Measurements from ENCODE around the gene MOCS1.

MOCS1 gene

GRCh38 chr6:39934131-39934757 lies at the start of gene MOCS1:
Gene MOCS1, minus strand, starts transcription at chr6:39934462. Its CDS starts 45 bp downstream, at chr6:39934417.
- Histone ChIP-seq H3K36me3 (ENCODE audit: control insufficient read depth in 2 of 2, insufficient read depth in 1 of 2, low read length in 2 of 2) (no peaks in the 10 kb centered on the region; a peak in 1 of 3 replicates), H3K4me1 (ENCODE audit: control insufficient read depth, insufficient read depth, low read length) (peaks cover 14% of the 10 kb centered on the region), H3K9me3 (ENCODE audit: control insufficient read depth, insufficient read depth, low read depth, low read length) (no peaks in the 10 kb centered on the region), H3K4me3 (ENCODE audit: low read depth, low read length) (peak within 1 kb of the TSS; percentile 82), H3K27ac (ENCODE audit: extremely low read depth, low read depth, low read length) (peak within 1 kb of the TSS; percentile 40; the same call in 1 of the 2 replicates)
- CTCF ChIA-PET: interaction anchor here (0.6 to 1.3 kb wide), 2 partner anchors 475 to 573 kb away, joined by 3 to 4 read pairs; no protein-coding TSS in a partner anchor
- POLR2A ChIA-PET: interaction anchor here (0.6 to 1.7 kb wide), 7 partner anchors 9 to 34 kb away, joined by 3 to 5 read pairs (median 4); no protein-coding TSS in a partner anchor
- TF ChIP-seq GLIS2 (tag by site-specific recombination; IDR thresholded peaks at IDR 0.05) (peak; percentile 85), ZNF830 (tag by site-specific recombination; IDR thresholded peaks at IDR 0.05; ENCODE audit: low read depth) (no peak), KLF1 (tag by site-specific recombination; IDR thresholded peaks at IDR 0.05) (peak; percentile 59), ZFHX2 (tag by site-specific recombination; conservative IDR thresholded peaks at IDR 0.05) (peak; percentile 27; the same call in 1 of the 2 replicates), ZNF132 (tag by site-specific recombination; IDR thresholded peaks at IDR 0.05; ENCODE audit: borderline replicate concordance) (no peak), GLI4 (tag by site-specific recombination; IDR thresholded peaks at IDR 0.05) (0 out of 2 replicates have a peak, but pooled peaks have one; percentile 18), ZBTB7A (tag by site-specific recombination; IDR thresholded peaks at IDR 0.05; ENCODE audit: low read depth) (peak; percentile 74; the same call in 1 of the 2 replicates), ZNF157 (tag by site-specific recombination; IDR thresholded peaks at IDR 0.05) (no peak), ZNF514 (tag by site-specific recombination; IDR thresholded peaks at IDR 0.05) (no peak), ZFP41 (tag by site-specific recombination; IDR thresholded peaks at IDR 0.05; ENCODE audit: borderline replicate concordance) (no peak), ZNF785 (tag by site-specific recombination; IDR thresholded peaks at IDR 0.05) (no peak), ZNF2 (tag by site-specific recombination; IDR thresholded peaks at IDR 0.05) (no peak), ZBTB21 (tag by site-specific recombination; IDR thresholded peaks at IDR 0.05) (no peak), ZNF19 (tag by site-specific recombination; IDR thresholded peaks at IDR 0.05; ENCODE audit: low read depth) (no peak), ZBTB8A (tag by site-specific recombination; IDR thresholded peaks at IDR 0.05) (peak; percentile 46; the same call in 1 of the 2 replicates), ZNF76 (tag by site-specific recombination; IDR thresholded peaks at IDR 0.05; ENCODE audit: borderline replicate concordance, low read depth) (peak; percentile 88), ZNF398 (tag by site-specific recombination; IDR thresholded peaks at IDR 0.05) (peak; percentile 71), ZNF776 (tag by site-specific recombination; IDR thresholded peaks at IDR 0.05; ENCODE audit: borderline replicate concordance) (no peak), ZNF423 (tag by site-specific recombination; IDR thresholded peaks at IDR 0.05) (0 out of 2 replicates have a peak, but pooled peaks have one; percentile 19), ZSCAN5A (tag by site-specific recombination; IDR thresholded peaks at IDR 0.05) (no peak), ZNF266 (tag by site-specific recombination; IDR thresholded peaks at IDR 0.05; ENCODE audit: low read depth) (no peak), ZBTB48 (tag by site-specific recombination; IDR thresholded peaks at IDR 0.05) (0 out of 2 replicates have a peak, but pooled peaks have one; percentile 30), ZNF521 (tag by site-specific recombination; IDR thresholded peaks at IDR 0.05) (no peak), RBAK (tag by site-specific recombination; IDR thresholded peaks at IDR 0.05) (no peak), KLF9 (tag by site-specific recombination; IDR thresholded peaks at IDR 0.05; ENCODE audit: low read depth) (peak; percentile 52), ZNF416 (tag by site-specific recombination; IDR thresholded peaks at IDR 0.05) (no peak), ZNF280C (tag by site-specific recombination; IDR thresholded peaks at IDR 0.05) (no peak), ZNF473 (tag by site-specific recombination; IDR thresholded peaks at IDR 0.05) (no peak), SP2 (tag by site-specific recombination; IDR thresholded peaks at IDR 0.05) (peak; percentile 79), SP3 (tag by site-specific recombination; IDR thresholded peaks at IDR 0.05) (peak; percentile 91), ZNF239 (tag by site-specific recombination; IDR thresholded peaks at IDR 0.05) (no peak), REPIN1 (tag by site-specific recombination; IDR thresholded peaks at IDR 0.05; ENCODE audit: low read depth) (no peak), ZSCAN30 (tag by site-specific recombination; IDR thresholded peaks at IDR 0.05) (no peak), KLF17 (tag by site-specific recombination; IDR thresholded peaks at IDR 0.05) (peak; percentile 13; the same call in 1 of the 2 replicates)
